Measurements from ENCODE around the gene C1S.

C1S gene

DNA sequence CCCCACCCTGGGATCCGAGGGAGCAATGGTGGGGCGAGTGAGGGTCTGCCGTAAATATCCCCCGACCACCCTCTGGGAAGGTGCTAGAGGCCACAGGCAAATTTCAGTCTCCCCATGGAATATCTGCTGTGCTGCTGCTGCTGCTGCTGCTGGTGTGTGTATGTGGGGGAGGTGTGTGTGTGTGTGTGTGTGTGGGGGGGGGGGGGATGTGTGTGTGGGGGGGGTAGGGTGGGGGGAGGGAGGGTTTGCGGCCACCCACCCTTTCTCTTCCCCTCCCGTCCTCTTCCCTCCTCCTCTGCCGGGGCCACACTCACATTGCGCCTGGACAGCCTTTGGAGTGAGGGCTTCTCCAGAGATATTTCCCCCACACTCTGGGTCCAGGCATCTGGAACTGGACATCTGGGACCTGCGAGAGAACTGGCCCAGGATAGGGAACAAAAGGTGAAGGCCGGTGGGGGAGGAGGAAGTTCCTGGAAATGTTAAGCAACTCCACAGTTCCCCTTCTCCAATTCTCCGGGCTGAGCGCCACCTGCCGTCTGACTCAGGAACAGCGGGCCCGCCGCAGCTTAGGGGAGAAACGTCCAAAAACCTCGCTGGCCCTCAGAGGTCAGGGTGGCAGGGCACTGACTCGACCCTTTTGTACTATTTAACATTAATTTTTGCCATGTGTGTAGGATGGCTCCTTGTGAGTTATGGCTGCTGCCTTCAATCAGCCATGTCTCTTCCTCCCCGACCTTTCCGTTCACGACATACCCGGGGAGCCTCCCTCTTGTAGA, 48.5 kb downstream of the C1S start, which contains the start of gene C1RL:
Gene C1RL, minus strand, starts transcription at position 419 of the 776 bp plus-strand sequence. Its CDS starts 34 bp downstream, at position 385.
- Histone ChIP-seq H3K4me2 (ENCODE audit: low read length) (peak within 1 kb of the TSS; percentile 75), H3K18ac (ENCODE audit: low read length) (peak within 1 kb of the TSS; percentile 91), H2BK12ac (ENCODE audit: low read length) (no peak within 1 kb of the TSS), H3K79me2 (ENCODE audit: control insufficient read depth, insufficient read depth, low read length, poor library complexity) (peaks cover 3% of the 10 kb centered on the region), H2BK120ac (ENCODE audit: insufficient read depth, low read length, poor library complexity) (peak within 1 kb of the TSS; percentile 83), H3K27ac (ENCODE audit: low read depth, low read length) (peak within 1 kb of the TSS; percentile 72), H2AK5ac (ENCODE audit: low read length) (peak within 1 kb of the TSS; percentile 93), H3K36me3 (ENCODE audit: control insufficient read depth in 1 of 2, insufficient read depth in 2 of 2, low read length in 2 of 2) (peaks cover 0 to 5% of the 10 kb centered on the region in 2 experiments), H3K4me1 (ENCODE audit: control insufficient read depth in 1 of 2, insufficient read depth in 2 of 2, low read length in 2 of 2) (peaks cover 0 to 2% of the 10 kb centered on the region in 2 experiments), H4K91ac (ENCODE audit: low read depth, low read length) (peak within 1 kb of the TSS; percentile 94), H2BK5ac (ENCODE audit: low read depth, low read length, poor library complexity) (peak within 1 kb of the TSS; percentile 91), H4K8ac (ENCODE audit: low read depth, low read length) (peak within 1 kb of the TSS; percentile 94), H3K9ac (ENCODE audit: low read length) (peak within 1 kb of the TSS; percentile 86), H3K4me3 (ENCODE audit: low read depth, low read length) (peak within 1 kb of the TSS; percentile 78), H3K9me3 (ENCODE audit: insufficient read depth, low read depth, low read length) (no peaks in the 10 kb centered on the region), H4K12ac (ENCODE audit: low read depth, low read length) (peak within 1 kb of the TSS; percentile 94), H3K4ac (ENCODE audit: low read depth, low read length) (peak within 1 kb of the TSS; percentile 59), H3K27me3 (ENCODE audit: insufficient read depth, low read length) (no peaks in the 10 kb centered on the region), H2AFZ (ENCODE audit: insufficient read depth, low read length, poor library complexity) (peak within 1 kb of the TSS; percentile 61), H3K79me1 (ENCODE audit: low read length) (peaks cover 11% of the 10 kb centered on the region), H3K14ac (ENCODE audit: low read length) (peak within 1 kb of the TSS; percentile 94), H3K23ac (ENCODE audit: low read length) (no peak within 1 kb of the TSS)
- no CpG with 5 or more reads among the region's 23 CpGs for WGBS (ENCODE audit: extremely low coverage, insufficient coverage, insufficient read length)
- DNase-seq, result peak; percentile 76 to 90

DNA sequence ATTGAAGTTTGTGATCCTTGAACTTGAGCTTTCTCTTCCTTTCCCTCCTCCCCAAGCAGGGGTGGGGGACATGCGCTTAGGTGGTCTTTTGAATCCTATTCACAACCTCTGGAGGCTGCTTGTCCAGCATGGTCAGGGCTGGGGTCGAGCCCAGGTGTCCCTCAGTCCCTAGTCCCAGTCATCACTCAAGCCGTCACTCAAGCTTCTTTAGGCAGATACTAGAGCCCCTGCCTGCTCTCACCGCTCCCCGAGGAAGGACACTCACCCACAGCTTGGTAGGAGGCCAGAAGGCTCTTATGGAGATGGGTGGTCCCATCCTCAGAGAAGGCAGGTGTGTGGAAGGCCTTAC, 49.0 kb downstream of the C1S start:
- WGBS (ENCODE audit: extremely low coverage, insufficient coverage, insufficient read length), result no CpG with 5 or more reads among the region's 5 CpGs
- Histone ChIP-seq H3K23ac (ENCODE audit: low read length) (no peak overlapping the region), H3K9me3 (ENCODE audit: insufficient read depth, low read depth, low read length) (no peaks in the 10 kb centered on the region), H3K36me3 (ENCODE audit: control insufficient read depth in 1 of 2, insufficient read depth in 2 of 2, low read length in 2 of 2) (peaks cover 0 to under 1% of the 10 kb centered on the region in 2 experiments), H3K4ac (ENCODE audit: low read depth, low read length) (no peak overlapping the region), H4K12ac (ENCODE audit: low read depth, low read length) (no peak overlapping the region), H3K4me2 (ENCODE audit: low read length) (no peak overlapping the region), H3K79me1 (ENCODE audit: low read length) (peaks cover 11% of the 10 kb centered on the region), H4K91ac (ENCODE audit: low read depth, low read length) (no peak overlapping the region), H2AFZ (ENCODE audit: insufficient read depth, low read length, poor library complexity) (no peak overlapping the region), H3K18ac (ENCODE audit: low read length) (no peak overlapping the region), H3K27me3 (ENCODE audit: insufficient read depth, low read length) (no peaks in the 10 kb centered on the region), H4K8ac (ENCODE audit: low read depth, low read length) (no peak overlapping the region), H3K27ac (ENCODE audit: low read depth, low read length) (no peak overlapping the region), H2AK5ac (ENCODE audit: low read length) (no peak overlapping the region), H3K14ac (ENCODE audit: low read length) (no peak overlapping the region), H3K9ac (ENCODE audit: low read length) (no peak overlapping the region), H3K4me1 (ENCODE audit: control insufficient read depth in 1 of 2, insufficient read depth in 2 of 2, low read length in 2 of 2) (peaks cover 0 to 2% of the 10 kb centered on the region in 2 experiments), H2BK120ac (ENCODE audit: insufficient read depth, low read length, poor library complexity) (no peak overlapping the region), H2BK5ac (ENCODE audit: low read depth, low read length, poor library complexity) (no peak overlapping the region), H3K79me2 (ENCODE audit: control insufficient read depth, insufficient read depth, low read length, poor library complexity) (peaks cover 3% of the 10 kb centered on the region), H2BK12ac (ENCODE audit: low read length) (no peak overlapping the region), H3K4me3 (ENCODE audit: low read depth, low read length) (no peak overlapping the region)
- DNase-seq, result no peak

DNA sequence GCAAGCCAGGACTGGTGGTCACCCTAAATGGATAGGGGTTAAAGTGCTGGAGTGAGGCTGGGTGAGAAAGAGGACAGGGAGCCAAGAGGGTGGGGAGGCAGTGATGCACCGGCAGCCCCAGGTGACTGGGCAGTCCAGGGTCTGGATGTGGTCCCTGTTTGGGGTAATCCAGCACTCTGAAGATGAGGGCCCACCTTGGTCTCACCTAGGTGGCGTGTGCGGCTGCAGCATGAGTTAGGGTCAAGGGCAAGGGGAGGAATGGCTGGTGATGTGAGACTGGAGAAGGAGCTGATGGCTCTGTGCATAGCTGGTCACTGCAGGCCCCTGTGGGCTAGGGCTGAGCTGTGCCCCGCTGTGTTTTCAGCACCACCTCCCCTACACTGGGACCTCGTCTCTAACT, 50.1 kb downstream of the C1S start:
- no peaks in the 10 kb centered on the region for H3K27me3 ChIP-seq (ENCODE audit: insufficient read depth, low read length)
- H3K14ac ChIP-seq (ENCODE audit: low read length), result no peak overlapping the region
- H3K4me3 ChIP-seq (ENCODE audit: low read depth, low read length), result peak overlapping the region; percentile 17
- no peak overlapping the region for H2BK12ac ChIP-seq (ENCODE audit: low read length)
- H4K8ac ChIP-seq (ENCODE audit: low read depth, low read length), result no peak overlapping the region
- H3K4me2 ChIP-seq (ENCODE audit: low read length), result no peak overlapping the region
- DNase-seq, result no peak
- H3K9me3 ChIP-seq (ENCODE audit: insufficient read depth, low read depth, low read length), result no peaks in the 10 kb centered on the region
- no peak overlapping the region for H3K18ac ChIP-seq (ENCODE audit: low read length)
- no peak overlapping the region for H4K91ac ChIP-seq (ENCODE audit: low read depth, low read length)
- no peak overlapping the region for H3K4ac ChIP-seq (ENCODE audit: low read depth, low read length)
- H3K4me1 ChIP-seq (ENCODE audit: control insufficient read depth in 1 of 2, insufficient read depth in 2 of 2, low read length in 2 of 2), result peaks cover 0 to 2% of the 10 kb centered on the region in 2 experiments
- no CpG with 5 or more reads among the region's 5 CpGs for WGBS (ENCODE audit: extremely low coverage, insufficient coverage, insufficient read length)
- no peak overlapping the region for H3K27ac ChIP-seq (ENCODE audit: low read depth, low read length)
- H4K12ac ChIP-seq (ENCODE audit: low read depth, low read length), result no peak overlapping the region
- H2AFZ ChIP-seq (ENCODE audit: insufficient read depth, low read length, poor library complexity), result no peak overlapping the region
- H2AK5ac ChIP-seq (ENCODE audit: low read length), result no peak overlapping the region
- no peak overlapping the region for H2BK120ac ChIP-seq (ENCODE audit: insufficient read depth, low read length, poor library complexity)
- H3K36me3 ChIP-seq (ENCODE audit: control insufficient read depth in 1 of 2, insufficient read depth in 2 of 2, low read length in 2 of 2), result peaks cover 5% of the 10 kb centered on the region in 2 experiments
- no peak overlapping the region for H3K9ac ChIP-seq (ENCODE audit: low read length)
- no peak overlapping the region for H3K23ac ChIP-seq (ENCODE audit: low read length)
- no peak overlapping the region for H2BK5ac ChIP-seq (ENCODE audit: low read depth, low read length, poor library complexity)
- H3K79me2 ChIP-seq (ENCODE audit: control insufficient read depth, insufficient read depth, low read length, poor library complexity), result peaks cover 3% of the 10 kb centered on the region
- peaks cover 11% of the 10 kb centered on the region for H3K79me1 ChIP-seq (ENCODE audit: low read length)

DNA sequence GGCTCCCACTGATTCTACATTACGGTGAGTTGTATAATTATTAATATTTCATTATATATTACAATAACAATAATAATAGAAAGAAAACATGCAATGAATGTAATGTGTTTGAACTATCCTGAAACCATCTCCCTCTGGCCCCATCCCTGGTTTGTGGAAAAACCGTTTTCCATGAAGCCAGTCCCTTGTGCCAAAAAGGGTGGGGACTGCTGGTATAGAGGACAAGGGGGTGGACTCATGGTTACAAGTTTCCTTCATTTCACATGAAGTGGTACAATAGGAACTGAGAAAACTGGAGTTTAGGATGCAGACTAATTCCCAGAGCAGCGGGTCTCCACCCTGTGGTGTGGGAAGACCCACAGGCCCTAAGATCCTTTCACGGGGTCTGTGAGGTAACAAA, 51.5 kb downstream of the C1S start:
- no peak overlapping the region for H3K9ac ChIP-seq (ENCODE audit: low read length)
- H3K79me1 ChIP-seq (ENCODE audit: low read length), result peaks cover 11% of the 10 kb centered on the region
- H3K9me3 ChIP-seq (ENCODE audit: insufficient read depth, low read depth, low read length), result no peaks in the 10 kb centered on the region
- no peak overlapping the region for H4K8ac ChIP-seq (ENCODE audit: low read depth, low read length)
- DNase-seq, result no peak
- H3K4me3 ChIP-seq (ENCODE audit: low read depth, low read length), result no peak overlapping the region
- no peak overlapping the region for H2AK5ac ChIP-seq (ENCODE audit: low read length)
- H4K91ac ChIP-seq (ENCODE audit: low read depth, low read length), result no peak overlapping the region
- peaks cover 5 to 9% of the 10 kb centered on the region in 2 experiments for H3K36me3 ChIP-seq (ENCODE audit: control insufficient read depth in 1 of 2, insufficient read depth in 2 of 2, low read length in 2 of 2)
- no peak overlapping the region for H2BK120ac ChIP-seq (ENCODE audit: insufficient read depth, low read length, poor library complexity)
- no peak overlapping the region for H3K4me2 ChIP-seq (ENCODE audit: low read length)
- no peak overlapping the region for H3K14ac ChIP-seq (ENCODE audit: low read length)
- peaks cover 0 to 2% of the 10 kb centered on the region in 2 experiments for H3K4me1 ChIP-seq (ENCODE audit: control insufficient read depth in 1 of 2, insufficient read depth in 2 of 2, low read length in 2 of 2)
- H3K23ac ChIP-seq (ENCODE audit: low read length), result no peak overlapping the region
- H3K4ac ChIP-seq (ENCODE audit: low read depth, low read length), result no peak overlapping the region
- no peak overlapping the region for H3K18ac ChIP-seq (ENCODE audit: low read length)
- no peak overlapping the region for H4K12ac ChIP-seq (ENCODE audit: low read depth, low read length)
- H3K79me2 ChIP-seq (ENCODE audit: control insufficient read depth, insufficient read depth, low read length, poor library complexity), result peaks cover 3% of the 10 kb centered on the region
- H3K27ac ChIP-seq (ENCODE audit: low read depth, low read length), result no peak overlapping the region
- no peak overlapping the region for H2AFZ ChIP-seq (ENCODE audit: insufficient read depth, low read length, poor library complexity)
- H3K27me3 ChIP-seq (ENCODE audit: insufficient read depth, low read length), result no peaks in the 10 kb centered on the region
- WGBS (ENCODE audit: extremely low coverage, insufficient coverage, insufficient read length), result no CpG with 5 or more reads among the region's 4 CpGs
- H2BK12ac ChIP-seq (ENCODE audit: low read length), result no peak overlapping the region
- H2BK5ac ChIP-seq (ENCODE audit: low read depth, low read length, poor library complexity), result no peak overlapping the region
